Measurements from ENCODE around the gene CSF2.

The CSF2 gene

GRCh38 chr5:132085686-132086085, 12.1 kb downstream of the CSF2 start:
- Mint-ChIP-seq H3K36me3 (ENCODE audit: low read depth) (no peaks in the 10 kb centered on the region), H3K4me3 (no peak overlapping the region), H3K27ac (no peak overlapping the region), H3K4me1 (peaks cover 5% of the 10 kb centered on the region), H3K9me3 (no peaks in the 10 kb centered on the region), H3K27me3 (ENCODE audit: low read depth, poor library complexity) (peaks cover 6% of the 10 kb centered on the region)
- DNase-seq: no peak
- TF ChIP-seq, protein P1, sequence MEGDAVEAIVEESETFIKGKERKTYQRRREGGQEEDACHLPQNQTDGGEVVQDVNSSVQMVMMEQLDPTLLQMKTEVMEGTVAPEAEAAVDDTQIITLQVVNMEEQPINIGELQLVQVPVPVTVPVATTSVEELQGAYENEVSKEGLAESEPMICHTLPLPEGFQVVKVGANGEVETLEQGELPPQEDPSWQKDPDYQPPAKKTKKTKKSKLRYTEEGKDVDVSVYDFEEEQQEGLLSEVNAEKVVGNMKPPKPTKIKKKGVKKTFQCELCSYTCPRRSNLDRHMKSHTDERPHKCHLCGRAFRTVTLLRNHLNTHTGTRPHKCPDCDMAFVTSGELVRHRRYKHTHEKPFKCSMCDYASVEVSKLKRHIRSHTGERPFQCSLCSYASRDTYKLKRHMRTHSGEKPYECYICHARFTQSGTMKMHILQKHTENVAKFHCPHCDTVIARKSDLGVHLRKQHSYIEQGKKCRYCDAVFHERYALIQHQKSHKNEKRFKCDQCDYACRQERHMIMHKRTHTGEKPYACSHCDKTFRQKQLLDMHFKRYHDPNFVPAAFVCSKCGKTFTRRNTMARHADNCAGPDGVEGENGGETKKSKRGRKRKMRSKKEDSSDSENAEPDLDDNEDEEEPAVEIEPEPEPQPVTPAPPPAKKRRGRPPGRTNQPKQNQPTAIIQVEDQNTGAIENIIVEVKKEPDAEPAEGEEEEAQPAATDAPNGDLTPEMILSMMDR (IDR thresholded peaks at IDR 0.05): no peak

DNA sequence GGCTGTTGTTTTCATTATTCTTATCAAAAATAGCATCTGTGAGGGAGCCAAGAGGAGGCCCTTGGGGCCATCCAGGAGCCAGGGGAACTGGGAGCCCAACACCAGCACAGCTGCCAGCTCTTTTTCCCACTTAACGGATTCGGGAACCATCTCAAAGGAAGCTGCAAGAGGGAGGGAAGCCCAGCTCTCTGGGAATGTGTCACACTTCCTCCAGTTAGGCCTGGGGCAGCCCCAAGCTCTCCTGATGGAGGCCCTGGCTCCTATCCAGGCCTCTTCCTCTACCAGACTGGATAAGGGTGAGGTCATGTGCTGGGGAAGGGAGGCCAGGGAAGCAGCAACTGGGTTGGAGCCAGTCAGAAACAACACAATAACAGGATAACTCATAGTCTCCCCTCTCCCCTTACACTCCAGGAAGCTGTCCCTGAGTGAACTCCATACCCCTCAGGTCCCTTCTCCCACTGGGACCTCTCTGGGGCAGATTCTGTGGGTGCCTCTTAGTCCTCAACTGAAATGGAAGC, 12.7 kb downstream of the CSF2 start:
- no peak overlapping the region for H3K4me3 Mint-ChIP-seq
- no peaks in the 10 kb centered on the region for H3K9me3 Mint-ChIP-seq
- no peak overlapping the region for H3K27ac Mint-ChIP-seq
- no peaks in the 10 kb centered on the region for H3K36me3 Mint-ChIP-seq (ENCODE audit: low read depth)
- peaks cover 9% of the 10 kb centered on the region for H3K27me3 Mint-ChIP-seq (ENCODE audit: low read depth, poor library complexity)
- DNase-seq: no peak
- peaks cover 5% of the 10 kb centered on the region for H3K4me1 Mint-ChIP-seq
- TF ChIP-seq, protein P1 (IDR thresholded peaks at IDR 0.05): no peak

- H3K4me1 Mint-ChIP-seq: peaks cover 5% of the 10 kb centered on the region
- no peak overlapping the region for H3K27ac Mint-ChIP-seq
- H3K9me3 Mint-ChIP-seq: no peaks in the 10 kb centered on the region
- TF ChIP-seq, protein P1 (IDR thresholded peaks at IDR 0.05): no peak
- peaks cover 9% of the 10 kb centered on the region for H3K27me3 Mint-ChIP-seq (ENCODE audit: low read depth, poor library complexity)
- no peak overlapping the region for H3K4me3 Mint-ChIP-seq
- H3K36me3 Mint-ChIP-seq (ENCODE audit: low read depth): no peaks in the 10 kb centered on the region
- DNase-seq: no peak
These were observed 13.6 kb downstream of the CSF2 start for GRCh38 chr5:132087176-132087575.

DNA sequence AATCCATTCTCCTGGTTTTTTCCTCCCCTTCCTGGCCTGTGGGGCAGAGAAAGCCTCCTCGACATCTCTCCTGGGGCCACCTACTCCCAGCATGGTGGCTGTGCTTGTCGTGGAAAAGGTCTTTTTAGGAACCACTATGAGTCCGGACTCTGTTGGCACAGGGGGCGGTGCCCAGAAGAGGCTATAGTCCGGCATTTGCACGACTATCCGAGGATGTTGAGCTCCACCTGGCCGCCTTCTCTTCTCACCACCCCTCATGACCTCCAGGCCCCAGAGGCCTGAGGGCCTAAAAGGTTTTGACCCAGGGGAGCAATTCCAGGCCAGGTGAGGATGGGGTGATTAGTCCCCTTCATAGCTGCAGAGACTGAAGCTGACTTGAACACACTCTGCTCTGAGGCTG, 14.1 kb downstream of the CSF2 start:
- peaks cover 5% of the 10 kb centered on the region for H3K4me1 Mint-ChIP-seq
- DNase-seq: no peak
- TF ChIP-seq, protein P1 (IDR thresholded peaks at IDR 0.05): no peak
- no peak overlapping the region for H3K4me3 Mint-ChIP-seq
- no peaks in the 10 kb centered on the region for H3K9me3 Mint-ChIP-seq
- no peak overlapping the region for H3K27ac Mint-ChIP-seq
- H3K36me3 Mint-ChIP-seq (ENCODE audit: low read depth): no peaks in the 10 kb centered on the region
- peaks cover 10% of the 10 kb centered on the region for H3K27me3 Mint-ChIP-seq (ENCODE audit: low read depth, poor library complexity)

GRCh38 chr5:132089363-132089762, 15.8 kb downstream of the CSF2 start:
- Mint-ChIP-seq H3K27ac (no peak overlapping the region), H3K36me3 (ENCODE audit: low read depth) (no peaks in the 10 kb centered on the region), H3K4me1 (peaks cover 5% of the 10 kb centered on the region), H3K9me3 (no peaks in the 10 kb centered on the region), H3K27me3 (ENCODE audit: low read depth, poor library complexity) (peaks cover 20% of the 10 kb centered on the region), H3K4me3 (no peak overlapping the region)
- no peak for DNase-seq
- TF ChIP-seq, protein P1 (IDR thresholded peaks at IDR 0.05): no peak

DNA sequence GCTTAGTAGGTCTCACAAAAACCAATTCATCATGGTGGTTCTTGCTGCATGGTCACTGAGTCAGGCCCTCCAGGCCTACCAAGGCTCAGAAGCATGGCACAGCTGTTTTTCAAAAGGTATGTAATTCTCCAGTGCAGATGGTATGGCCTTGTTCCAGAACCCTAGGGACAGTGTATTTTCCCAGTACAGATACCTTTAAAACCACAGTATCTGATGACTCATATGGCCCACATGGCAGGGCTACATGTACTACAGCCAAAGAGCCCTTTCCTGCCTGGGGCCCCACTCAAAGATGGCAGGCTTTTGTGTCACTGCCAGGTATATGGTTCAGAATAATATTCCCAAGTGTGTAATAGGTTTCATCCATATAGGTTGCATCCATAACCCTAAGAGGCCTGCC, 16.5 kb downstream of the CSF2 start:
- Mint-ChIP-seq H3K4me3 (no peak overlapping the region), H3K27me3 (ENCODE audit: low read depth, poor library complexity) (peaks cover 18% of the 10 kb centered on the region), H3K36me3 (ENCODE audit: low read depth) (no peaks in the 10 kb centered on the region), H3K4me1 (peaks cover 5% of the 10 kb centered on the region), H3K9me3 (no peaks in the 10 kb centered on the region), H3K27ac (no peak overlapping the region)
- DNase-seq: no peak
- TF ChIP-seq, protein P1 (IDR thresholded peaks at IDR 0.05): no peak
